K562 (cell line): ENCODE measurements around the gene DENND5B. TPM values are rescaled to one million over a fixed set of nuclear protein-coding genes. Genes with fewer than 3 reads are reported as not detected.

Source experiments
- ATAC-seq: fragments of 200-7000 bp; cut with Tn5 transposase; 3 replicates; pipeline ENCODE4 v1.9.1; 2020; ENCODE audit warnings: moderate library complexity
- BruUV-seq: library from RNA; stranded (reverse); fragments of 400-500 nt; replicated peaks from 2 replicates; lab custom pipeline; 2021; lab: Mats Ljungman, UMichigan
- CTCF ChIA-PET: fragments of 300-600 bp; formaldehyde crosslinking; extraction: SDS; loops from one replicate; lab custom pipeline; 2021; ENCODE audit warnings: low intra/inter-chr PET ratio; lab: Yijun Ruan, JAX
- POLR2A ChIA-PET: fragments of 300-600, 350-650 bp; sonication (Branson Sonifier 250); formaldehyde crosslinking; extraction: SDS; loops from one replicate; lab custom pipeline; 2021; ENCODE audit warnings: antibody characterized with exemption, inconsistent platforms; lab: Yijun Ruan, JAX
- DNase-seq, 4 experiments: peaks; one replicate each; pipeline versions ENCODE4 v3.0.0 to v3.0.0-alpha.2; 2011 to 2018; ENCODE audit warnings: low spot score in 3 of 4, mixed read lengths in 3 of 4; ENCODE audit errors: extremely low read depth in 1 of 4
- FAIRE-seq: peaks from 2 replicates; lab custom pipeline; 2011; peaks lifted over from hg19 to GRCh38; lab: Jason Lieb, UNC
- H2AFZ ChIP-seq: 2 replicates; pipeline ENCODE4 v1.6.0; 2011; ENCODE audit warnings: low read depth, low read length, control low read depth, inconsistent platforms
- H3K27ac ChIP-seq: fragments of 200-600 bp; 3 replicates; pipeline ENCODE4 v1.8.0; 2011; ENCODE audit warnings: low read depth, mild to moderate bottlenecking, control low read depth, inconsistent platforms, low read length, moderate library complexity, mixed read lengths; ENCODE audit errors: extremely low read depth
- H3K27me3 ChIP-seq, 2 experiments: fragments of 300-600 bp in 1 of 2; 2 replicates in 1 of 2; 3 replicates in 1 of 2; pipeline versions ENCODE4 v1.6.0 to v1.8.0; 2011; ENCODE audit warnings: inconsistent platforms in 2 of 2, low read length in 2 of 2, mild to moderate bottlenecking in 1 of 2, mixed read lengths in 1 of 2, moderate library complexity in 1 of 2; ENCODE audit not compliant: control insufficient read depth in 2 of 2, insufficient read depth in 2 of 2
- H3K36me3 ChIP-seq: fragments of 300-600 bp; 3 replicates; pipeline ENCODE4 v1.8.0; 2011; ENCODE audit warnings: mild to moderate bottlenecking, low read length, inconsistent platforms; ENCODE audit not compliant: control insufficient read depth, insufficient read depth
- H3K4me1 ChIP-seq, 2 experiments: fragments of 200-600 bp in 1 of 2; replicated peaks in 1 of 2; 2 replicates in 1 of 2; 3 replicates in 1 of 2; pipeline versions ENCODE4 v1.5.1 to v1.8.0; 2011; ENCODE audit warnings: inconsistent platforms in 2 of 2, low read length in 2 of 2, mild to moderate bottlenecking in 1 of 2, mixed read lengths in 1 of 2, moderate library complexity in 1 of 2; ENCODE audit not compliant: control insufficient read depth in 2 of 2, insufficient read depth in 2 of 2
- H3K4me2 ChIP-seq: 2 replicates; pipeline ENCODE4 v1.6.1; 2011; ENCODE audit warnings: low read length, control low read depth, inconsistent platforms, mixed read lengths; ENCODE audit not compliant: insufficient read depth
- H3K4me3 ChIP-seq: fragments of 200-600 bp; sonication (generic), shearing (Covaris generic); 2 replicates; pipeline ENCODE4 v1.5.1; 2016; ENCODE audit warnings: control low read depth, inconsistent platforms
- H3K79me2 ChIP-seq: fragments of 200-600 bp; 3 replicates; pipeline ENCODE4 v1.8.0; 2011; ENCODE audit warnings: low read length, inconsistent platforms; ENCODE audit not compliant: control insufficient read depth, insufficient read depth
- H3K9ac ChIP-seq, 2 experiments: 2 replicates each; pipeline versions ENCODE4 v1.6.0 to v1.6.1; 2011; ENCODE audit warnings: low read depth in 2 of 2, low read length in 2 of 2, control low read depth in 1 of 2, inconsistent platforms in 1 of 2, mild to moderate bottlenecking in 1 of 2, mixed read lengths in 1 of 2; ENCODE audit not compliant: insufficient read depth in 1 of 2
- H3K9me1 ChIP-seq: one replicate; pipeline ENCODE4 v1.6.0; 2011; ENCODE audit warnings: inconsistent platforms, mild to moderate bottlenecking, low read length, moderate library complexity; ENCODE audit not compliant: control insufficient read depth, insufficient read depth
- H3K9me3 ChIP-seq: replicated peaks from 2 replicates; pipeline ENCODE4 v1.5.1; 2011; ENCODE audit warnings: low read depth, low read length, inconsistent platforms; ENCODE audit not compliant: control insufficient read depth, insufficient read depth
- H4K20me1 ChIP-seq: replicated peaks from 2 replicates; pipeline ENCODE4 v1.6.1; 2011; ENCODE audit warnings: low read length, inconsistent platforms, mixed read lengths; ENCODE audit not compliant: control insufficient read depth, insufficient read depth
- MCM5 ChIP-seq: fragments of 450-650 bp; IDR thresholded peaks from 2 replicates; pipeline ENCODE4 v1.6.1; 2016; ENCODE audit warnings: low read depth
- POLR2A ChIP-seq: fragments of 450-650 bp; conservative IDR thresholded peaks from 2 replicates; pipeline ENCODE4 v1.6.1; 2016
- ZFP1 ChIP-seq: fragments of 450-650 bp; formaldehyde crosslinking; IDR thresholded peaks from 2 replicates; pipeline ENCODE4 v1.4.0; 2020; ENCODE audit warnings: mild to moderate bottlenecking, mixed read lengths
- ZNF146 ChIP-seq: IDR thresholded peaks from one replicate; pipeline ENCODE4 v1.6.1; 2018; ENCODE audit warnings: missing compliant biosample characterization; ENCODE audit not compliant: unreplicated experiment
- ZNF212 ChIP-seq: fragments of 450-650 bp; formaldehyde crosslinking; IDR thresholded peaks from 2 replicates; pipeline ENCODE4 v1.4.0; 2020; ENCODE audit warnings: mild to moderate bottlenecking
- ZNF431 ChIP-seq: sonication (generic); formaldehyde crosslinking; IDR thresholded peaks from 2 replicates; pipeline ENCODE4 v1.8.0; 2022; ENCODE audit warnings: mild to moderate bottlenecking, missing genetic modification reagents
- ZNF830 ChIP-seq: fragments of 250-450 bp; sonication (Bioruptor Pico); IDR thresholded peaks from 2 replicates; pipeline ENCODE4 v1.5.0; 2021; ENCODE audit warnings: mild to moderate bottlenecking
- WGBS: fragments of 100-300 bp; shearing (Covaris generic); methylation state at CpG from one replicate; pipeline ENCODE4 v1.1.6; 2016; ENCODE audit warnings: low coverage, mixed read lengths; ENCODE audit not compliant: insufficient coverage; ENCODE audit errors: missing lambda C conversion rate; 5-methylcytosine and 5-hydroxymethylcytosine counted together
- in situ Hi-C: fragments of 300-500 bp; cut with MboI; formaldehyde crosslinking; loops from 4 replicates; pipeline ENCODE4 v1.15.0; 2018; ENCODE audit warnings: inconsistent platforms, mixed read lengths
- intact Hi-C: fragments of 100-400 bp; cut with micrococcal nuclease; formaldehyde crosslinking; loops from 2 replicates; pipeline ENCODE4 v1.14.2; 2022
- polyA plus RNA-seq, 8 experiments: library from polyadenylated mRNA; depleted of rRNA in 4 of 8; stranded (reverse) in 5 of 8; unstranded in 3 of 8; fragments of >200 nt; fragmentation: Nextera tagmentation in 2 of 8; fragmentation: Illumina TruSeq in 1 of 8; extraction: Ambion mirVana in 2 of 8; extraction: Trizol in 1 of 8; gene quantifications; 2 replicates each; pipeline versions ENCODE4 v1.2.1 to v1.2.3, GENCODE V29; 2011 to 2014; ENCODE audit warnings: inconsistent platforms in 1 of 8, missing spikeins in 1 of 8
- total RNA-seq, 7 experiments: library from RNA; depleted of rRNA in 6 of 7; stranded (reverse); fragments of >200 nt in 6 of 7; fragmentation: Illumina TruSeq in 2 of 7; extraction: Trizol in 2 of 7; gene quantifications; 2 replicates each; pipeline versions ENCODE4 v1.2.1 to v1.2.3, GENCODE V29; 2011 to 2021; ENCODE audit warnings: low replicate concordance in 1 of 7
- TF ChIP-seq, protein P1 (sequence below): IDR thresholded peaks from 3 replicates; pipeline ENCODE4 v1.6.1; 2011; ENCODE audit warnings: borderline replicate concordance, mild to moderate bottlenecking, moderate library complexity; ENCODE audit not compliant: insufficient read length; ENCODE audit errors: extremely low read depth

The DENND5B gene
- total and polyA plus RNA-seq, 9 of the 15 experiments (the other 6 are each of a cell fraction or from before 2014, with no cell fraction given), result 0.99 to 6.0 (median 3.6) TPM

GRCh38 chr12:31594681-31595080 is 3.7 kb upstream of the DENND5B start:
- ChIA-PET POLR2A (interaction anchor here (1.0 to 1.4 kb wide), 2 partner anchors 13 to 33 kb away, joined by 3 to 4 read pairs; no protein-coding TSS in a partner anchor), CTCF (no interaction called here)
- no peak for FAIRE-seq
- H3K27ac ChIP-seq, result no peak overlapping the region
- H3K9me1 ChIP-seq, result no peaks in the 10 kb centered on the region
- in situ Hi-C loops (no loop called here), intact Hi-C loops (no loop called here)
- no peak for ATAC-seq
- TF ChIP-seq ZFP1 (no peak), POLR2A (no peak), ZNF431 (CRISPR knock-in tag) (no peak), ZNF830 (no peak), MCM5 (no peak), ZNF212 (no peak), ZNF146 (CRISPR knock-in tag) (no peak)
- TF ChIP-seq, protein P1, sequence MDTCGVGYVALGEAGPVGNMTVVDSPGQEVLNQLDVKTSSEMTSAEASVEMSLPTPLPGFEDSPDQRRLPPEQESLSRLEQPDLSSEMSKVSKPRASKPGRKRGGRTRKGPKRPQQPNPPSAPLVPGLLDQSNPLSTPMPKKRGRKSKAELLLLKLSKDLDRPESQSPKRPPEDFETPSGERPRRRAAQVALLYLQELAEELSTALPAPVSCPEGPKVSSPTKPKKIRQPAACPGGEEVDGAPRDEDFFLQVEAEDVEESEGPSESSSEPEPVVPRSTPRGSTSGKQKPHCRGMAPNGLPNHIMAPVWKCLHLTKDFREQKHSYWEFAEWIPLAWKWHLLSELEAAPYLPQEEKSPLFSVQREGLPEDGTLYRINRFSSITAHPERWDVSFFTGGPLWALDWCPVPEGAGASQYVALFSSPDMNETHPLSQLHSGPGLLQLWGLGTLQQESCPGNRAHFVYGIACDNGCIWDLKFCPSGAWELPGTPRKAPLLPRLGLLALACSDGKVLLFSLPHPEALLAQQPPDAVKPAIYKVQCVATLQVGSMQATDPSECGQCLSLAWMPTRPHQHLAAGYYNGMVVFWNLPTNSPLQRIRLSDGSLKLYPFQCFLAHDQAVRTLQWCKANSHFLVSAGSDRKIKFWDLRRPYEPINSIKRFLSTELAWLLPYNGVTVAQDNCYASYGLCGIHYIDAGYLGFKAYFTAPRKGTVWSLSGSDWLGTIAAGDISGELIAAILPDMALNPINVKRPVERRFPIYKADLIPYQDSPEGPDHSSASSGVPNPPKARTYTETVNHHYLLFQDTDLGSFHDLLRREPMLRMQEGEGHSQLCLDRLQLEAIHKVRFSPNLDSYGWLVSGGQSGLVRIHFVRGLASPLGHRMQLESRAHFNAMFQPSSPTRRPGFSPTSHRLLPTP, result no peak
- WGBS, result 12% methylated on average over 5 of the region's 5 CpGs
- no peaks in the 10 kb centered on the region for H3K79me2 ChIP-seq
- no peak overlapping the region for H3K9ac ChIP-seq
- H3K4me3 ChIP-seq, result no peak overlapping the region
- peaks cover 2 to 18% of the 10 kb centered on the region in 2 experiments; a peak in 4 of 5 replicates for H3K4me1 ChIP-seq
- H3K27me3 ChIP-seq, result peaks cover 6 to 10% of the 10 kb centered on the region in 2 experiments; a peak in 3 of 5 replicates
- H3K4me2 ChIP-seq, result no peak overlapping the region
- no peak for DNase-seq
- H4K20me1 ChIP-seq, result no peaks in the 10 kb centered on the region
- BruUV-seq, result no TSS peak
- no peaks in the 10 kb centered on the region for H3K9me3 ChIP-seq
- H2AFZ ChIP-seq, result no peak overlapping the region
- H3K36me3 ChIP-seq, result no peaks in the 10 kb centered on the region
